Measurements from ENCODE around the gene C9orf152.

The C9orf152 gene

GRCh38 chr9:110179734-110180133 lies 28.2 kb downstream of the C9orf152 start:
- DNase-seq = no peak

DNA sequence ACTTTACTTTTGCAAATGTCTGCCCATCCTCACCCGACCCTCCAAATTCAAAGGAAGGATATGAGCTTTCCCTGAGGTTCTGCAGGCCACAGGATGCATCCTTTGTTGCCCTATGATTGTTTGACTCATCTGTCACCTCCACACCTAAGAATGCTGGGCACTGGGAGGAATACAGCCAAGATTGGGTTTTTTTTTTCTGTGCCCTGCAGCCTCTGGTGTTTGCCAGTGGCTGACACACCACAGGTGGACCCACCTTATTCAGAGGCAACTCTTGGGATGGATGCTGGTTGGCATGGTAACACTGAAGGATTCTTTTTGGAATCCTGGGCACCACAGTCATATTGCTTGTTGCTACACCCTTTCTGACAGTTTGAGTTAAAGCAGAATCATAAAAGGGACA lies 29.7 kb downstream of the C9orf152 start:
- DNase-seq = no peak

GRCh38 chr9:110175275-110175968 lies 32.5 kb downstream of the C9orf152 start:
- no peak for DNase-seq

DNA sequence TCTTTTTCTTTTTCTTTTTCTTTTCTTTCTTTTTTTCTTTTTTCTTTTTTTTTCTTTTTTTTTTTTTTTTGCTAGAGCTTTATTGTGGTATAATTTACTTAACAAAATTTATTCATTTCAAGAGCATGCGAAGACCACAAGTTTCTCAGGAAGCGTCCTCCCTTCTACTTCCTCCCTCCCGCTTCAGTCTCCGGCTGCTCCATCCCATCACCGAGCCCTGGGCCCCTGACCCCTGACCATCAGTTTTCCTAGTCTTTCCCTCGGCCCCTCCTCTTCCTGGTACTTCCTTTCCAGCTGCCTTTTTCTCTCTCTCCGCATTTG lies 34.7 kb downstream of the C9orf152 start:
- no peak for DNase-seq

- no peak for DNase-seq
Observed at GRCh38 chr9:110170357-110171257, 37.4 kb downstream of the C9orf152 start.

GRCh38 chr9:110168486-110168885 lies 39.5 kb downstream of the C9orf152 start:
- no peak for DNase-seq

DNA sequence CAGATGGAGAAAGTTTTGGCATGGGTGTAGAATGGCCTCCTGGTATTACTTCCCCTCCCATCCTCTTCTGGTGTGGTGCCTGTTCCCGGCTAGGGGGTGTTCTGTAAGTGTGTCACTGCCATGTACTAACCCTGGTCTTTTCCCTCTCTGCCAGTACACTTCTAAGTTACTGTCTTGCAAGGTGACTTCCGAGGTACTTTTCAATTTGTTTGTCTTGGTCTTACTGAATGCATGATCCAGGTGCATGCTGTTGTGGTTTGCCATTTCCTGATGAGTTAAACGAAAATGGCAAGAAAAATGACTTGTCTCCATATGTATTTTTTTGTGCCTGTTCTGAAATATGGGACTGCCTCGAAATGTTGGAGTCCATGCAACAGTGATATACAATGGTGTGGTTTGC lies 46.0 kb downstream of the C9orf152 start:
- DNase-seq = no peak

GRCh38 chr9:110160685-110161084 lies 47.3 kb downstream of the C9orf152 start:
- DNase-seq = no peak

GRCh38 chr9:110160123-110160522 lies 47.8 kb downstream of the C9orf152 start:
- no peak for DNase-seq

- no peak for DNase-seq
Observed at GRCh38 chr9:110157823-110158664, 49.9 kb downstream of the C9orf152 start.

DNA sequence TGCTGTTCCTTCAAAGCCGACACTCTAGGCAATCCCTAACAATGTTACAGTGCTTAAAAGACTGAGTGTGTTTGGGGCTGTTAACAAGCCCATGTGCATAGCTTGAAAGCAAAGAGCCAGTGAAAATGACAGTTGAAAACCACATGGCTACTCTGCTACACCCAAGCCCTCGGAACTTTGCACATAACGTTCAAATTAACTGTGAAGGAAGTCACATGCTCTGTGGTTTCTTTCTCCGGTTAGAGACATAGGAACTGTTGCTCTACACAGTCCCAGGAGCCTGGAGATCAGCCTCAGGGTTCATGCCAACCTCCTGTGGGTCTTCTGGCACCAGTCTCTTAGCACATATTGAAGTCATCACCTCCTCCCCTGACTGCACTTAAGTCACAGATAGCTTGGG lies 51.1 kb downstream of the C9orf152 start:
- peak; percentile 58 for DNase-seq

DNA sequence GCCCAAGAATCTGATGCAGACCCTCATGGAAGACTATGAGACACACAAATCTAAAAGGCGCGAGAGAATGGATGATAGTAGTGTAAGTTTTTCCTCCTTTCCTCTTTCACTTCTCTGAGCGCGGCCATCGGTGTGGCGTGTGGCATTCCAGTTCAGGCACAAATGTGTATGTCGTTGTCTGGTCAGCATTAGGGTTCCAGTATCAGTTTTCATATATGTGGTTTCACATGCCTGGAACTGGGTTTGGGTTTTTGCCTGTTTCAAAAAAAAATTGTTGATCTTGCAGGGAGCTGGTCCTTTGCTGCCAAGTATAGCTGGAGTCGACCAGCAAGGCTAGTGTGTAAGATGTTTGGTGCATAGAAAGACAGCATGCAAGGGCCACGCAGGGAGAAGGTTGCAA lies 51.5 kb downstream of the C9orf152 start:
- no peak for DNase-seq

DNA sequence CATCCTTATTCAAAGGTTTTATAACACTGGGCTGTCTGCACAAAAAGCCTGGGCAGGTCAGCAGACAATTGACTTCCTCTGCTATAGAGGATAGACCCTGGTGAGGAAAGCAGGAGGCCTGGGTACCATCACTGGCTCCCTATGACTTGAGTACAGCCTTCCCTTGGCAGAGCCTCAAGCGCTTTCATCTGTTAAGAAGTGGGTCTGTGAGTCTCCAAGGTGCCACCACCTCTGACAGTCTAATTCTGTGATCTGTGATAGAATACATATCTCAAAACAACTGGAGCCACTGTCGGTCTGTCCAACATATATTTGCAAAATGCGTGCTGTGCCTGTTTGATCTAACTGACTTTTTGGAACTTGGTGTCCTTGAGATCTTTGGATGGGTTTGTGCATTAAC lies 52.2 kb downstream of the C9orf152 start:
- no peak for DNase-seq

GRCh38 chr9:110153431-110153830 lies 54.5 kb downstream of the C9orf152 start:
- DNase-seq = no peak

DNA sequence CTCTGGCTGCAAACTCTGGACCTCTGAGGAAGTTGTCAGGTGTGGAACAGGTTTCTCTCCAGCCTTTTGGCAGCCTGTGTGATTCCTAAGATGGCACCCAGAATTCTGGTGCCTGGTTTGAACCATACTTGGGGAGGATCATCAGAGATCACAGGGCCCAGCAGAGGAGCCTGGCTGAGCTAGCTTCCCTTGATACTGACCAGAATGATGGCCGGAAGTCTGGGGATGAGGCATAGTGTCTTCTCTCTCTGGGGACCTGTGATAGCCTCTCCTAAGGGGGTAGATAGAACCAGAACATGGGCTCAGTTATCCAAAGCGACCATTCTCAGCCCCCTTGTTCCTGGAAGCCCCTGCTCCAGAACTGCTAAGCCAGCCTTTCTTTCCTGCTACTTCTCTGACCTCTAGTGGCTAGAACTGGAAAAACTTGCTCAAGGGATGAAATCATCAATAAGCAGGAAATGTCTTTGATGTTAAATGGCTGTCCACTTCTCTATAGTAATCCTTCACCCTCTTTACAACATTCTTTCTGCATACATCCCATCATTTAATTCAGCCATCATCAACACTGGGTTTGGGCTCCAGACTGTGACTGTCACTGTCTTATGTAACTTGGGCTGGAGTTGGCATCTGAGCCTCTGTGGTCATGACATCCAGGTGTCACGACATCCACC lies 55.1 kb downstream of the C9orf152 start:
- peak; percentile 45 for DNase-seq
